ENCODE data around the gene KIAA0930.

KIAA0930 gene

DNA sequence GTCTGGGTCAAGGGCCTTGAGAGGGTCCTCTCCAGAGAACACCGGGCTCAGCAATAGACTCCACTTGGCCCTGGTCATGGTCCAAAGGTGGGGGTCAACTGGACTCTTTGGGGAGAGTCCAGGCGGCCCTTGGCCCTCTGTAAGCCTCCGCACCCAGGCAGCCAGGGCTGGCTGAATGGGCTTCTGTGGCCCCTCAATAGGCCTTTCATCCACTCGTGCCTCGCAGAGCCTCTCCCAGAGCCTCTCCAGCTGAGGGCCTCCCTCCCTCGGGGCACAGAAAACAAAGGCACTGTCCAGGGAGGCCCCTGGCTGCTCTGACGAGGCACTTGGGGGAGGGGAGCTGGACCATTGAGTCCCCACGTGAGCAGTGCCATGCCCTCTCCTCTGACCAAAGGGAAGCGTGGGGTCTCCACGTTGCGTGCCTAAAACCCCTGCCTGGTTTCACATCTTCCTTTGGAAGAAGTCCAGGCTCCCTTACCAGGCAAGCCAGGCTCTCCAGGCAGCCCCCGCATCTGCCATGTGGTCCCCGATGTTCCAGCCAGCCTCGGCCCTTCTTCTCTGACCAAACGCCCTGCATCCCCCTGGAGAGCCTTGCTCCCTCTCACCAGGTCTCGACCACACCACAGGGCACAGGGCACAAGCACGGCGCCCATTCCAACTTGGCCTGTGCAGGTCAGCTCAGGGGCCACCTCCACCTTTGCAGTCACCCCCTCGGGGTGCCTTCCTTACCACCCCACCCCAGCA, 15.5 kb downstream of the KIAA0930 start:
- TF ChIP-seq, protein P1, sequence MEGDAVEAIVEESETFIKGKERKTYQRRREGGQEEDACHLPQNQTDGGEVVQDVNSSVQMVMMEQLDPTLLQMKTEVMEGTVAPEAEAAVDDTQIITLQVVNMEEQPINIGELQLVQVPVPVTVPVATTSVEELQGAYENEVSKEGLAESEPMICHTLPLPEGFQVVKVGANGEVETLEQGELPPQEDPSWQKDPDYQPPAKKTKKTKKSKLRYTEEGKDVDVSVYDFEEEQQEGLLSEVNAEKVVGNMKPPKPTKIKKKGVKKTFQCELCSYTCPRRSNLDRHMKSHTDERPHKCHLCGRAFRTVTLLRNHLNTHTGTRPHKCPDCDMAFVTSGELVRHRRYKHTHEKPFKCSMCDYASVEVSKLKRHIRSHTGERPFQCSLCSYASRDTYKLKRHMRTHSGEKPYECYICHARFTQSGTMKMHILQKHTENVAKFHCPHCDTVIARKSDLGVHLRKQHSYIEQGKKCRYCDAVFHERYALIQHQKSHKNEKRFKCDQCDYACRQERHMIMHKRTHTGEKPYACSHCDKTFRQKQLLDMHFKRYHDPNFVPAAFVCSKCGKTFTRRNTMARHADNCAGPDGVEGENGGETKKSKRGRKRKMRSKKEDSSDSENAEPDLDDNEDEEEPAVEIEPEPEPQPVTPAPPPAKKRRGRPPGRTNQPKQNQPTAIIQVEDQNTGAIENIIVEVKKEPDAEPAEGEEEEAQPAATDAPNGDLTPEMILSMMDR (IDR thresholded peaks at IDR 0.05; ENCODE audit: low read depth, low read length) = no peak
- in situ Hi-C loops (cut with HindIII; ENCODE audit: low sequenced_read_pairs) = no loop called here
- no peak for DNase-seq (ENCODE audit: low read depth, low spot score)
- H3K4me3 ChIP-seq (ENCODE audit: low read depth, low read length) = no peak overlapping the region

DNA sequence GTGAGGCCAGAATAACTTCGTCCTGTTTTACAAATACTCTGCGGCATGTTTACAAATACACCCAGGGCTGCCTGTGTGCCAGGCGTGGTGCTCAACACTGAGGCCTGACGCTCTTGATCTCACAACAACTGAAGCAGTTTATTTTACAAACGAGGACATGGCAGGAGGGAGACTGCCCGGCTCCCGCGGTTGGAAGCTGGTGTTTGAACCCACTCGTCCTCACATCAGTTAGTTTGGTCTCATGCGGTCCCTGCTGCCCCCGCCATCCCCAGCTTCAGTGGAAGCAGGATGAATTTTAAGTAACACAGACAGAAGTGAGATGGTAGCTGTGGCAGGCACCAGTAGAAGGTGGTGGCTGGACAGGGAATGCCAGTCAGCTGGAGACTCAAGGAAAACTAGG, 16.4 kb downstream of the KIAA0930 start:
- H3K4me3 ChIP-seq (ENCODE audit: low read depth, low read length) = no peak overlapping the region
- in situ Hi-C loops (cut with HindIII; ENCODE audit: low sequenced_read_pairs) = no loop called here
- TF ChIP-seq, protein P1 (IDR thresholded peaks at IDR 0.05; ENCODE audit: low read depth, low read length) = no peak
- DNase-seq (ENCODE audit: low read depth, low spot score) = no peak

GRCh38 chr22:45223304-45224117, 17.2 kb downstream of the KIAA0930 start:
- in situ Hi-C loops (cut with HindIII; ENCODE audit: low sequenced_read_pairs) = no loop called here
- DNase-seq (ENCODE audit: low read depth, low spot score) = no peak
- no peak overlapping the region for H3K4me3 ChIP-seq (ENCODE audit: low read depth, low read length)
- TF ChIP-seq, protein P1 (IDR thresholded peaks at IDR 0.05; ENCODE audit: low read depth, low read length) = no peak

DNA sequence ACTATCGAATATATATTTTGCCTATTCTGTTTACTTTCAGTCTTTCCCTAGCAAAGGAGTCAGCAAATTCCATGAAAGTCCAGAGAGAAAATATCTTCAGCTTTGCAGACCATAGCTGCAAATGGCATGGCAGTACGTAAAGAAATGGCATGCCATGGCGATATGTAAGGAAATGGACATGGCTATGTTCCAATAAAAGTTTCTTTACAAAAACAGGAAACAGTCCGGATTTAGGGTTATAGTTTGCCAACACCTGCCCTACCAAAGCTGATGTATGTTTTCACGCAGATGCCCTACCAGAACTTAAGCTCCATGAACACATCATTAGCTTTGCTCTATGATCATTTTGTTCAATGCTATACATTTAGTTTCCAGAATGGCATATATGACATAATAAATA, 19.5 kb downstream of the KIAA0930 start:
- H3K4me3 ChIP-seq (ENCODE audit: low read depth, low read length) = no peak overlapping the region
- no peak for DNase-seq (ENCODE audit: low read depth, low spot score)
- in situ Hi-C loops (cut with HindIII; ENCODE audit: low sequenced_read_pairs) = no loop called here
- TF ChIP-seq, protein P1 (IDR thresholded peaks at IDR 0.05; ENCODE audit: low read depth, low read length) = no peak

- no peak for DNase-seq (ENCODE audit: low read depth, low spot score)
- in situ Hi-C loops (cut with HindIII; ENCODE audit: low sequenced_read_pairs) = no loop called here
These were observed 21.7 kb downstream of the KIAA0930 start for GRCh38 chr22:45218976-45219375.

DNA sequence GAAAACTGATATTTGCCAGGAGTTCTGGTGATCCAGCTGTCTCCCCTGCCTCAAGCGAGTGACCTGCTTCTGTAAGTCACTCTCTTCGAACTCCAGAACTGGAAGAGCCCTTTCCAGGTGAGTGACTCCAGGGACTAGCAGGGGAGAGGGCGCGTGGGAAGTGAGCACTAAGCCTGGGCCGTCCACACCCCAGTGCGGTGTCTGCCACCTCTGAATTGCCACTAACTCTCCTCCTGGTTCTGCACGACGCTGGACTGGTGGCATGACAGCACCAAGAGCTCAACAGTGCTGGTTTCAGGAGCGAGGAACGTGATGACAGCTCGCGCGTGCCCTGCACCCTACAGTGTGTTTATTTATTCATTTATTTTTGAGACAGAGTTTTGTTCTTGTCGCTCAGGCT, 22.9 kb downstream of the KIAA0930 start:
- TF ChIP-seq, protein P1 (IDR thresholded peaks at IDR 0.05; ENCODE audit: low read depth, low read length) = no peak
- no peak for DNase-seq (ENCODE audit: low read depth, low spot score)
- H3K4me3 ChIP-seq (ENCODE audit: low read depth, low read length) = no peak overlapping the region
- in situ Hi-C loops (cut with HindIII; ENCODE audit: low sequenced_read_pairs) = no loop called here

More at GRCh38 chr22:45218976-45219375, 21.7 kb downstream of the KIAA0930 start:
- H3K4me3 ChIP-seq (ENCODE audit: low read depth, low read length) = no peak overlapping the region
- TF ChIP-seq, protein P1 (IDR thresholded peaks at IDR 0.05; ENCODE audit: low read depth, low read length) = no peak

Data from astrocyte of the spinal cord (primary cell).